Mesothelial cell of epicardium (in vitro differentiated cells): ENCODE data around the gene IGF2R. TPM values are rescaled to one million over a fixed set of nuclear protein-coding genes. Genes with fewer than 3 reads are reported as not detected.

ENCODE experiments used
- DNase-seq, 2 experiments: peaks; one replicate each; pipeline ENCODE4 v3.0.0; 2021; ENCODE audit warnings: low spot score in 2 of 2; ENCODE audit not compliant: unreplicated experiment in 2 of 2
- H3K27ac Mint-ChIP-seq: 2 replicates; pipeline ENCODE4 v1.8.0; 2021; ENCODE audit warnings: mixed read lengths
- H3K27me3 Mint-ChIP-seq: 2 replicates; pipeline ENCODE4 v1.8.0; 2021; ENCODE audit warnings: low read depth, mixed read lengths
- H3K36me3 Mint-ChIP-seq: 2 replicates; pipeline ENCODE4 v1.8.0; 2021; ENCODE audit warnings: mixed read lengths
- H3K4me1 Mint-ChIP-seq: 2 replicates; pipeline ENCODE4 v1.8.0; 2021; ENCODE audit warnings: mixed read lengths
- H3K4me3 Mint-ChIP-seq: 2 replicates; pipeline ENCODE4 v1.8.0; 2021; ENCODE audit warnings: mild to moderate bottlenecking, moderate library complexity, mixed read lengths
- H3K9me3 Mint-ChIP-seq: 2 replicates; pipeline ENCODE4 v1.8.0; 2021; ENCODE audit warnings: mixed read lengths
- CTCF ChIP-seq: fragments of 200-600 bp; sonication (generic); IDR thresholded peaks from one replicate; pipeline ENCODE4 v1.5.0; 2021; ENCODE audit warnings: antibody characterized with exemption; ENCODE audit not compliant: unreplicated experiment
- total RNA-seq: library from RNA; stranded (reverse); gene quantifications from 3 replicates; pipeline ENCODE4 v1.2.1, GENCODE V29; 2021

Gene IGF2R
- total RNA-seq, 1 donor from 2014 or later: 112 TPM

- Mint-ChIP-seq H3K9me3 (peaks cover 7% of the 10 kb centered on the region), H3K27ac (no peak overlapping the region), H3K4me1 (peaks cover 10% of the 10 kb centered on the region), H3K27me3 (no peaks in the 10 kb centered on the region), H3K36me3 (peaks cover 35% of the 10 kb centered on the region), H3K4me3 (no peak overlapping the region)
- TF ChIP-seq CTCF: no peak
- DNase-seq: no peak
Measured at GRCh38 chr6:160002882-160003281, 34.0 kb downstream of the IGF2R start.

DNA sequence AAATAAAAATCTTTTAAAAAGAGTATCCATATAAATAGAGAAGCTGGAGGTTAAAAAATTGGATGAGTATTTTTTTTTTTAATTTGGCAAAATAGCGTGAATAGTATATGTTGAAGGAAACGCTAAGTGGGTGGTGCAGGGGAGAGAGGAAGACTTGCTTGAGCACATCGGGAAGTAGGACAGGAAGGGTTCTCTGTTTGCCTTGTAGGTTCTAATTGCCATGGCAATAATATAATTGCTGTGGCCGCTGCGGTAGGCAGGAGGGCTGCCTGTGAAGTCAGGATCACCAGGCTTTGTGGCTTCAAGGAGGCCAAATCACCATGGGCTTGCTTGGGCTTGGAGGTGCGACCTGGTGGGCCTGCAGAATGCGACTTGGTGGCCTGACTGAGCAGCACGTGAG lies 35.1 kb downstream of the IGF2R start:
- peaks cover 14% of the 10 kb centered on the region for H3K4me1 Mint-ChIP-seq
- H3K36me3 Mint-ChIP-seq: peaks cover 33% of the 10 kb centered on the region
- H3K9me3 Mint-ChIP-seq: peaks cover 7% of the 10 kb centered on the region
- no peak for TF ChIP-seq CTCF
- no peak overlapping the region for H3K4me3 Mint-ChIP-seq
- H3K27ac Mint-ChIP-seq: no peak overlapping the region
- DNase-seq: no peak
- H3K27me3 Mint-ChIP-seq: no peaks in the 10 kb centered on the region

DNA sequence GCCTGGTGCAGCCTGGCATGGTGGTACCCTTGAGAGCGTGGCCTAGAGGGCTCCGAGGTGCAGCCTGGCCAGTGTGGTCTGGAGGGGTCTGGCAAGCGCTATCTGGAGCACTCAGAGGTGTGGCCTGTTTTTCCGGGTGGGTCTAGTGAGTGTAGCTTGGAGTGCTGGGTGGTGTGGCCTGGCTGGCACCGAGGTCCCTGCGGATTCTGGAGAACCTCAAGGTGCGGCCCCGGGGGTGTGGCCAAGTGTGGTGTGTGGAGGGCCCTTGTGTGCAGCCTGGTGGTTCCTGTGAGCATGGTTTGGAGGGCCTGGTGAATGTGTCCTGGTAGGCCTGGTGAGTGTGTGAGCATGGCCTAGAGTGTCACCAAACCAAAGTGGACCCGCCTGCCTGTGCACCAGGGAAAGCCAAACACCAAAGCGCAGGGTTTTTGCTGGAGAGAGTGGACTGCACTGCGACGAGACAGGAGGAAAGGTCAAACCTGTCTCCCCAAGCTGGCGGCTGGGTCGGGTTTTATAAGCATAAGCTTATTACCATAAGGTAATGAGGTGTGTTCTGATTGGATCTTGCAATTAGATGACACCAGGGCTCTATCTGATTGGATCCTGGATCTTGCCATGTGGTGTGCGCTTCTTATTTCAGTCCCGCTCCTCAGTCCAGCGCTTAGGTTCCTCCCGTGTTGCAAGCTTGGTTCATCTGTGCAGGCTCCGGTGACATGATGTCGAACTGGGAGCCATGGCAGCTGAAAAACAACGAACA lies 35.7 kb downstream of the IGF2R start:
- no peak for TF ChIP-seq CTCF
- H3K4me3 Mint-ChIP-seq: no peak overlapping the region
- H3K36me3 Mint-ChIP-seq: peaks cover 32% of the 10 kb centered on the region
- peaks cover 14% of the 10 kb centered on the region for H3K4me1 Mint-ChIP-seq
- no peak overlapping the region for H3K27ac Mint-ChIP-seq
- H3K27me3 Mint-ChIP-seq: no peaks in the 10 kb centered on the region
- peaks cover 7% of the 10 kb centered on the region for H3K9me3 Mint-ChIP-seq
- DNase-seq: no peak

DNA sequence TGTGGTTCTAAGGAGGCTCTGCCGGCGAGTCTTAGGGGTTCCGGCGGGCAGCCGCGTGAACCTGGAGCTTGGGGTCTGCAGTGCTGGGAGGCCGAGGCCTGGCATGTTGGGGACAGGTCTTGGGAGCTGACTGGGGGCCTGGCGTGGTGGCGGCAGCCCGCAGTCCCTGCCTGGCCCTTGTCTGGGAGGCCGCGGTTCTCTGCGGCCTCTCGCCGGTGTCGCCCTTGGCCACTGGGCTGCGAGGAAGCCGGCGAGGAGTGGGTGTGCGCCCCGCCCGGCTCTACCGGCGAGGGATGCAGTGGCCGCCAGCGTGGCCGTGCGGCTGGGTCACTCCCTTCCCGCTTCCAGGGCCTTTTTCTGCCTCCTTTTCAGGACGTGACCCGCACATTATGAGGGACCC lies 36.3 kb downstream of the IGF2R start:
- Mint-ChIP-seq H3K27ac (no peak overlapping the region), H3K9me3 (peaks cover 7% of the 10 kb centered on the region), H3K4me3 (no peak overlapping the region), H3K36me3 (peaks cover 26% of the 10 kb centered on the region), H3K4me1 (peaks cover 17% of the 10 kb centered on the region), H3K27me3 (no peaks in the 10 kb centered on the region)
- TF ChIP-seq CTCF: no peak
- no peak for DNase-seq

DNA sequence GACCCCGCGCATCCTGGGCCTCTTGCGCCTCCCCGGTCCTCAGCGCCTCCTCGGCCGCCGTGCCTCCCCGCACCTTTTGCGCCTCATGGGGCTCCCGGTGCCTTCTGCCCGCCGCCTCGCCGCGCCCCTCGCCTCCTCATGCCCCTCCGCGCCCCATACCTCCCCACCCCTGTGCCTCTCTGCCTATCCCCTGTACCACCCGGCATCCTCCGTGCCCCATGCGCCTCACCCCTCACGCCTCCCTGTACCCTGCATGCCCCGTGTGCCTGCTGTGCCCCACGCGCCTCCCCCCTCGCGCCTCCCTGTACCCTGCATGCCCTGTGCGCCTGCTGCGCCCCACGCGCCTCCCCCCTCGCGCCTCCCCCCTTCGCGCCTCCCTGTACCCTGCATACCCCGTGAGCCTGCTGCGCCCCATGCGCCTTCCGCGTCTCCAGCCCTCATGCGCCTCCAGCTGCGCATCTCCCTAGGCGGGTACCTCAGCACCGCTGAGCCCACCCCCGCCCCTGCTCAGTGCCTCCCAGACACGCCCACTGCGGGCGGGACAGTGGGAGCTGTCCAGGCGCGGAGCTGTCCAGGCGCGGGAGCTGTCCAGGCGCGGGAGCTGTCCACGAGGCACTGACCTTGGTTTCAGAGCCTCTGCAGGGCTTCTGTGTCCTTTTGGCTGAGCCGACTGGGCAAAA lies 37.1 kb downstream of the IGF2R start:
- peaks cover 26% of the 10 kb centered on the region for H3K36me3 Mint-ChIP-seq
- H3K4me3 Mint-ChIP-seq: no peak overlapping the region
- no peak for DNase-seq
- H3K4me1 Mint-ChIP-seq: peaks cover 19% of the 10 kb centered on the region
- H3K27me3 Mint-ChIP-seq: no peaks in the 10 kb centered on the region
- TF ChIP-seq CTCF: no peak
- H3K9me3 Mint-ChIP-seq: peaks cover 7% of the 10 kb centered on the region
- H3K27ac Mint-ChIP-seq: no peak overlapping the region
